COLO668 (cell line): ENCODE data around the gene DIP2C.

Source experiments
- DNase-seq: peaks from one replicate; lab custom pipeline; 2025; ENCODE audit not compliant: unreplicated experiment; lab: John Stamatoyannopoulos, UW

Gene DIP2C

GRCh38 chr10:629186-629998 is 60.1 kb downstream of the DIP2C start:
- DNase-seq, result no peak

DNA sequence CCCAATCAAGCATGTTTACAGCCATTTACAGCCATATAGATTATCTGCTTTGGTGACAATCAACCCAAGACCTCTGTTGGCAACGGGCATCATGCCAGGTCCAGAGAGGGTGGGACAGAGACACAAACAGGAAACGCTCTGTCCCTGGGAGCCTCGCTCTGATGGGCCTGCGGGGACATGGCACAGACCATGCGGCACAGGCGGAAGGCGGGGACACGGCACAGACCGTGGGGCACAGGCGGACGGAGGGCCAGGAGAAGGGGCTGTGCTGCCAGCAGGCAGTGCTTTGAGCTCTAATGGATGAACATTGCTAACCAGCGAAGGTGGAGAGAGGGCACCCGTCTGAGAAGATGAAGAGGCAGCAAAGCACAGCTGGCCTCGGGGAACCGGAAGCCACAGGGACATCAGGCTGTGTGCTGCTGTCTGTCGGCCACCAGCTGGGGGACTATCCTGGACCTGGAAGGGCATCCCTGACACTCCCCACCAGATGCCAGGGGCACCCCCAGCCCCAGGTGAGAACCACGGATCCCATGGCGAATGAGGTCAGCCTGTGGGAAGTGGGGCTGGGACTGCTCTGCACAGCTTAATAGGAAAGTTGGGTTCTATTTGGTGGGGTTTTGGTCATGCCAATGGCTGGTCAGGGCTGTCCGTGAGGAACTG is 61.0 kb downstream of the DIP2C start:
- DNase-seq, result no peak

GRCh38 chr10:627032-627992 is 62.2 kb downstream of the DIP2C start:
- no peak for DNase-seq

DNA sequence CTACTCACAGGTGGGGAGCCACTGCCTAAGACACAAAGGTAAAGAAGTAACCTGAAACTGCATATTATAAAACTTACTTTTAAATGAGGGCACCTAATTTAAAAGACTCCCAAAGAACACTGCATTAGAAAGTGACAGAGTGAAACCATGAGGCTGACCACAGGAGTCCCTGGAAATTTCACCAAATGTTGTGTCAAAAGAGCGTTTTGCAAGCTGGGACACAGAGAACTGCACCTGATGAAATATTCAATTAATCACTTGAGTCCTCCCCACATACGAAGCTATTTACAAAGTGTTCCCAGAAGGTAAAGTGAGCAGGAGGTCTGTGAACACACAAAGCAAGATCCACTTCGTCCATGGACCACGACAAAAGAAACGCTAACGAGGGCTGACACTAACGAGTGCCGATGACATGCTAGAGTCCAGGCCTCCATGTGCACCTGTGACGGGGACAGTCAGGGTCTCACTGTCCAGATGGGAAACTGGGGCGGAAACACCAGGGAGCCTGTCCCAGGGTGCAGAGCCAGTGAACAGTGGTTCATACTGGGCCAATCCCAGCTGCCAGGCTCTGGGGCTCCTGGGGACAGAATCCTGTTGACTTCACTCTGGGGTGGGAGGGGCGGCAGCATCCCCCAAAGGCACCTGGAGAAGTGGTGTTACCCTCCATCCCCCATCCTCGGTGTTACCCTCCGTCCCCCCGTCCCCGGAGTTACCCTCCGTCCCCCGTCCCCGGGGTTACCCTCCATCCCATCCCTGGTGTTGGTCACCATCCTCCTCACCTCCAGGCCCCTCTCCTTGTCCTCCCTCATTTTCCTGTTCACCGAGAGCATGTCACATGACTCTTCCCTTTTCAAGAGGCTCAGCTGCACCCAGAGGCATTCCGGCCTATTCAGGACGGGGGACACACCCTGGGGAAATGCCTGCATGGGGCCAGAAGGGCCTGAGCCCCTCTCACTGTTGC is 63.4 kb downstream of the DIP2C start:
- DNase-seq, result no peak

- peak; percentile 48 for DNase-seq
Observed at GRCh38 chr10:625333-625696, 64.2 kb downstream of the DIP2C start.

DNA sequence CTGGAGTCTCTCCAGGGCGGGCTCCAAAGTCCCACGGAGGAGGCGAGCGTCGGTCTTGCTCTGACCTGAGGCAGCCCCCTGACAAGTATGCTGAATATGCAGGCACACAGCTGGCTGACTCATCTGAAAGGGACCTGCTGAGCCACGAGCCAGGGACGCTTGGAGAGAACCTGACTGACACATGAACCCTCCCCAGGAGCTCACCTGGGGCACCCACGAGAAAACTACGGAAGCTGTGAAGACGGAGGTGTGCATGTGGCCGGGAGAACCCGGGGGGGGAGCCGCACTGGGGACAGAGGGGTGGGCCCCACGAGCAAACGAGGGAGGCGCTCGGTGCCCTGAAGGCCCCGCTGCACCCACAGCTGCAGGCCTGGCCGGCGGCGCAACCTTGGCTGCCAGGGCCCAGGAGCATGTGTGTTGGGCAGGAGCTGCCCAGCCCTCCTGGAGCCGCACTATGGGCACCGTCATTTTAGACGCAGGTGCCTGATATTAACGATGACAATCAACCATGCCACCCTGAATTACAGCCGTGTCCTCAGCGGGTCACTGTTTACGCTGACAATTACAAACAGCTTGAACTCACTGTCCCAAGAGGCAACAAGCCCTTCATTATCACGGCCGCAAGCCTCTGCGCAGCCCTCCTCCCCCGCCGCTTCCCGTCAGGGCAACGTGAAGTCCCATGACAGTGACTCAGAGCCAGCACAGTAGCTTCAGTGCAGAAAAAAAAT is 64.7 kb downstream of the DIP2C start:
- peak; percentile 74 for DNase-seq

- DNase-seq, result no peak
Observed at GRCh38 chr10:624312-624604, 65.2 kb downstream of the DIP2C start.

DNA sequence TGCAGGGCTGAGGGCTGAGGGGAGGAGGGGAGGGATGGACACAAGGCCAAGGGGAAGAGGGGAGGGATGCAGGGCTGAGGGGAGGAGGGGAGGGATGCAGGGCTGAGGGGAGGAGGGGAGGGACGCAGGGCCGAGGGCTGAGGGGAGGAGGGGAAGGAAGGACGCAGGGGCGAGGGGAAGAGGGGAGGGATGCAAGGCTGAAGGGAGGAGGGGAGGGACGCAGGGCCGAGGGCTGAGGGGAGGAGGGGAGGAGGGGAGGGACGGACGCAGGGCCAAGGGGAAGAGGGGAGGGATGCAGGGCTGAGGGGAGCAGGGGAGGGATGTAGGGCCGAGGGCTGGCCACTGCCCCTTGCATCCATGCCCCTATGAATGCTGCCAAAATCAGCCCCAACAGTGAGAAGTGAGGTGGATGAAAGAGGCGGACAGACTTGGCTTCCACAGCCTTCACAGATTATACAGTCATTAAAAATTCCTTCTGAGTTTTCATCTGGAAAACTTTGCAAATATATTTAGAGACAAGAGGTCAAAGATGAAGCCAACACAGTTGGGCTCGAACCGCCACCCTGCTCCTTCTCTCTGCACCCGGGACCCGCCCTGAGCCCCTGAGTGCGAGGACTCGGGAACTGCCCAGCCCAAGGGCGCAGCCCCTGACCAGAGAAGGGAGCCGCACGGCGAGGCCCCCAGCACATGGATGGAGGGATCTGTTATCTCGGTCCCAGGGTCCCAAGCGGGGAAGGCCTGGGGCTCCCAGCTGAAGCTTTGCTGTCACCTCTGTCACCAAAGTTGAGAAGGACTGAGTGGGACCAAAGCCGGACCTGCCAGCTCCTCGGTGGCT is 65.8 kb downstream of the DIP2C start:
- no peak for DNase-seq

DNA sequence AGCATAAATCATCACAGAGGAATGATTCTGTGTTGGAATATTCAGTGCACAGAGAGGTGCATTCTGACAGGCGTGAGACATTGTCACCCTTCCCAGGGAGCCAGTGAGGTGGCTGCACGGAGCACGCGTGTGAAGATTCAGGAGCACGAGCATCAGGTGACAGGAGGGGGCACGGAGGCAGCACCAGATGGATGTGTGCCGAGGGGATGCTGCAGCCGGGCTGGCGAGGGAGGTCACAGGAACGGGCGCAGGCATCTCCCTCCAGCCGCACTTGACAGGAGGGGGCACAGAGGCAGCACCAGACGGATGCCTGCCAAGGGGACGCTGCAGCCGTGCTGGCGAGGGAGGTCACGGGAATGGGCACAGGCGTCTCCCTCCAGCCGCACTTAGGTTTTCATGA is 66.5 kb downstream of the DIP2C start:
- DNase-seq, result no peak

DNA sequence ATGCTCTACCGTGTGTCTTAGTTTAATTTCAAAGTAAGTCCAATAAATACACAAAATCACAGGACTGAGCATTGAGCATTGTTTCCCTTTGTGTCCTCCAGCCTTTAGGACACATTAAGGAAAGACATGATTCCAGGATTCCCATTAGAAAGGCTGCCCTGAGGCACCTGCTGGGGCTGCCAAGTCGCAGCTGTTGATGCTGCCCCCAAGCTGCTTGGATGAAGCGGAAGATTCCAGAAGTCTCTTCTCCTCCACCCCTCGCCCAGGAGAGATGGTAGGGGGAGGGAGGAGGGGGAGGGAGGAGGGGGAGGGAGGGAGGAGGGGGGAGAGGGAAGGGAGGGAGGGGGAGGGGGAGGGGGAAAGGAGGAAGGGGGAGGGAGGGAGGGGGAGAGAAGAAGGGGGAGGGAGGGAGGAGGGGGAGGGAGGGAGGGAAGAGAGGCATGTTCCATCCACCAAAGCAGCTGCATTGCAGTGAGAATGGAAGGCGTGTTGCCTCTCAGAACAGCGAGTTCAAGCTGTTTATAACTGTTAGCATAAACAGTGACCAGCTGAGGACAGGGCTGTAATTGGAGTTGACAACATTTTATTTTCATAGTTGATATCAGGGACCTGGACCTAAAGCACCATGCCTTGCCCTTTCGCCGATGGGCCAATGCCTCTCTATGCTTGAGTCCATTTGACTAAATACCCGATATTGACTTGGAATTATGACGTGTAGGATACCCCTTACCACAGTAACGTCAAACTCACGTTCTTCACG is 67.3 kb downstream of the DIP2C start:
- no peak for DNase-seq

DNA sequence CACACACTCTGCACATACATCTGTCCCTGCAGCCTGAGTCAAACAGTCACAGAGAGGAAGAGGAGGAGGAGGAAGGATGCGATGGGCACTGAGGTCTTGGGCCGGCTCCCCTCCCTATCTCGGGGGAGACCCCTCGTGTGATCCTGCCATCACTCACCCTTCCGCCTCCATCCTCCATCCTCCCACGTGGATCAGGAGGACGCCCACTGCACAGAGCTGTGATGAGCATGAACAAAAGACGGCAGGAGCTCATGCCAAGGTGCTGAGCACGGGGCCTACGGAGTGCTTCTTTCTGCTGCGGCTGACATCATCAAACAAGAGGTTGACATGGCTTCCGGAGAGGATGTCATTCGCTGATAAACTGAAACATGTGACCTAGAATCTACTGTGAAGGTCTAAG is 68.0 kb downstream of the DIP2C start:
- no peak for DNase-seq

GRCh38 chr10:620971-621370 is 68.5 kb downstream of the DIP2C start:
- no peak for DNase-seq

- no peak for DNase-seq
Observed at GRCh38 chr10:620417-620816, 69.1 kb downstream of the DIP2C start.

GRCh38 chr10:619710-620109 is 69.8 kb downstream of the DIP2C start:
- DNase-seq, result no peak

GRCh38 chr10:618229-618989 is 71.1 kb downstream of the DIP2C start:
- DNase-seq, result no peak

DNA sequence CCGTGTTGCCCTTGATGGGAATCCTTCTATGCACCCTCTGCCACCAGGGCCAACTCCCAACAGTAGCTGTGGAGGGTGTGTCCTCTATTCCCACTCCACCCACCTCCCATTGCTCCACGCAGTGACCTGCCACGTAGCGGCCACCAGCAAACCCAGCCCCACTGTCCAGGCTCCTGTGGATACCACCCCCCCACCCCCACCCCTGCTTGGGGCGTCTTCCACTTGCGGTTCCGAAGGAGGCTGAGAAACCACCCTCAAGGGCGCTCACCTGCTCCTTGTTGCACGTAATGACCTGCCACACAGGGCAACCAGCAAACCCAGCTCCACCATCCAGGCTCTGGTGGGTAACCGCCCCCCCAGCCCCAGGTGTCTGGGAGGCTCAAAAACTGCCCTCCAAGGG is 72.0 kb downstream of the DIP2C start:
- DNase-seq, result no peak

DNA sequence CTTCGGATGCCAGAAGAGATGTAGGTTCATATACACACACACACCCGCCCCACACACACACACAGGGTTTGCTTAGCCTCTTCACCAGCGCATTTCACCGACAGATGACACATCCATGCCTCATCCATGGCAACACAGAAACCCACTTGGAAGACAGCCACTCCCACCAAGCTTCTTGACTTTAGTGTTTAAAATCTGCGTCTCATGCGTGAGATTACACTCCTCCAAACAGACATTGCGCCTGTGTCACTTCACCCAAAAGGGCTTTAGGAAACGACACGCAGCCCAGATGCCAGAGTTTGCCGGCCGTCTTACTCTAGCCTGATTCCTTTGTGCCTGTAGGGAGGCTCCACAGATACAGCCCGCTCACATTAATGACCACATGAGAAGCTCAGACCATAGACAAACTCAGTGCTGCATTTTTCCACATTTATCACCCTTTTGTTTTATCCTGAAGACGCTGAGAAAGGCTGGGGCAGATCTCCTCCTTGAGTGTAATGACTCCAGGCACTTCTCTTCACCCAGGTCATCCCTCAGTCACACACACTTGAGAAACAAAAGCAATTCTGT is 73.8 kb downstream of the DIP2C start:
- DNase-seq, result no peak
